CD1c-positive myeloid dendritic cell (primary cell): ENCODE results near the gene FSIP1.

ENCODE experiments used
- DNase-seq: peaks from one replicate; pipeline ENCODE4 v3.0.0-alpha.2; 2016; ENCODE audit errors: extremely low spot score

Gene FSIP1

GRCh38 chr15:39720081-39720480, 62.6 kb downstream of the FSIP1 start:
- no peak for DNase-seq

GRCh38 chr15:39719109-39719508, 63.5 kb downstream of the FSIP1 start:
- DNase-seq, result no peak

GRCh38 chr15:39717134-39717533, 65.5 kb downstream of the FSIP1 start:
- DNase-seq, result no peak

- no peak for DNase-seq
These were observed 68.4 kb downstream of the FSIP1 start for GRCh38 chr15:39714251-39714650.

GRCh38 chr15:39713846-39714245, 68.8 kb downstream of the FSIP1 start:
- no peak for DNase-seq

GRCh38 chr15:39710681-39711080, 72.0 kb downstream of the FSIP1 start:
- no peak for DNase-seq

GRCh38 chr15:39709941-39710340, 72.7 kb downstream of the FSIP1 start:
- DNase-seq, result no peak

GRCh38 chr15:39706206-39706605, 76.4 kb downstream of the FSIP1 start:
- DNase-seq, result no peak

- DNase-seq, result no peak
These were observed 78.0 kb downstream of the FSIP1 start for GRCh38 chr15:39704689-39705088.

- DNase-seq, result no peak
These were observed 78.4 kb downstream of the FSIP1 start for GRCh38 chr15:39704235-39704634.

GRCh38 chr15:39701988-39702387, 80.7 kb downstream of the FSIP1 start:
- no peak for DNase-seq

GRCh38 chr15:39700375-39700700, 82.3 kb downstream of the FSIP1 start:
- no peak for DNase-seq

GRCh38 chr15:39699516-39700374, 82.9 kb downstream of the FSIP1 start:
- no peak for DNase-seq

- no peak for DNase-seq
These were observed 83.9 kb downstream of the FSIP1 start for GRCh38 chr15:39698444-39699390.

GRCh38 chr15:39697509-39697908, 85.1 kb downstream of the FSIP1 start:
- DNase-seq, result no peak

- DNase-seq, result no peak
These were observed 86.8 kb downstream of the FSIP1 start for GRCh38 chr15:39695793-39696192.

- DNase-seq, result no peak
These were observed 90.0 kb downstream of the FSIP1 start for GRCh38 chr15:39692356-39693327.

GRCh38 chr15:39690881-39691634, 91.6 kb downstream of the FSIP1 start:
- DNase-seq, result no peak

GRCh38 chr15:39687965-39688364, 94.7 kb downstream of the FSIP1 start:
- DNase-seq, result no peak

- peak; percentile 54 for DNase-seq
These were observed 96.5 kb downstream of the FSIP1 start for GRCh38 chr15:39685999-39686613.
